HepG2 (cell line): ENCODE data around the gene ZCCHC24. TPM values are rescaled to one million over a fixed set of nuclear protein-coding genes. Genes with fewer than 3 reads are reported as not detected.
A peak's percentile ranks its signal among the peaks of the same experiment; 100 is the strongest.

Experiments
- ATAC-seq: fragments of 200-7000 bp; cut with Tn5 transposase; 3 replicates; pipeline ENCODE4 v1.9.1; 2020; ENCODE audit warnings: mild to moderate bottlenecking, moderate library complexity
- BruUV-seq: library from RNA; stranded (reverse); fragments of 400-500 nt; replicated peaks from 2 replicates; lab custom pipeline; 2021; lab: Mats Ljungman, UMichigan
- CTCF ChIA-PET: fragments of 300-600 bp; formaldehyde crosslinking; extraction: SDS; loops from one replicate; lab custom pipeline; 2021; ENCODE audit warnings: low total read pairs, inconsistent platforms, low intra/inter-chr PET ratio; lab: Yijun Ruan, JAX
- POLR2A ChIA-PET: fragments of 350-600 bp; sonication (Branson Sonifier 250); formaldehyde crosslinking; loops from one replicate; lab custom pipeline; 2020; ENCODE audit warnings: antibody characterized with exemption, inconsistent platforms; lab: Yijun Ruan, JAX
- DNase-seq: peaks from one replicate; pipeline ENCODE4 v3.0.0-alpha.2; 2015; ENCODE audit warnings: low spot score
- FAIRE-seq: peaks from 3 replicates; lab custom pipeline; 2011; peaks lifted over from hg19 to GRCh38; lab: Jason Lieb, UNC
- H2AFZ ChIP-seq: one replicate; pipeline ENCODE4 v1.6.1; 2011; ENCODE audit warnings: low read length, inconsistent platforms
- H3K27ac ChIP-seq: fragments of 300-600 bp; 3 replicates; pipeline ENCODE4 v1.8.0; 2011; ENCODE audit warnings: mixed run types, mild to moderate bottlenecking, mixed read lengths, low read length, inconsistent platforms; ENCODE audit not compliant: insufficient read depth; ENCODE audit errors: extremely low read length
- H3K27me3 ChIP-seq, 2 experiments: fragments of 200-600 bp in 1 of 2; 2 replicates in 1 of 2; 3 replicates in 1 of 2; pipeline versions ENCODE4 v1.6.0 to v1.8.0; 2011; ENCODE audit warnings: low read length in 2 of 2, mild to moderate bottlenecking in 2 of 2, moderate library complexity in 2 of 2, inconsistent platforms in 1 of 2; ENCODE audit not compliant: insufficient read depth in 2 of 2, control insufficient read depth in 1 of 2
- H3K36me3 ChIP-seq, 2 experiments: fragments of 200-600 bp in 1 of 2; replicated peaks in 1 of 2; 2 replicates in 1 of 2; 3 replicates in 1 of 2; pipeline versions ENCODE4 v1.5.1 to v1.8.0; 2011; ENCODE audit warnings: low read length in 2 of 2, inconsistent platforms in 1 of 2; ENCODE audit not compliant: insufficient read depth in 2 of 2, control insufficient read depth in 1 of 2
- H3K4me1 ChIP-seq: 2 replicates; pipeline ENCODE4 v1.5.1; 2012; ENCODE audit warnings: low read length, inconsistent platforms; ENCODE audit not compliant: insufficient read depth
- H3K4me2 ChIP-seq: 2 replicates; pipeline ENCODE4 v1.6.0; 2011; ENCODE audit warnings: low read depth, low read length, inconsistent platforms
- H3K4me3 ChIP-seq, 3 experiments: fragments of 200-600 bp in 1 of 3; sonication (generic), shearing (Covaris generic) in 1 of 3; replicated peaks in 1 of 3; 2 replicates each; pipeline ENCODE4 v1.5.1; 2011 to 2016; ENCODE audit warnings: low read length in 3 of 3, inconsistent platforms in 2 of 3, low read depth in 2 of 3, mild to moderate bottlenecking in 2 of 3, control low read depth in 1 of 3, mixed read lengths in 1 of 3; ENCODE audit not compliant: insufficient read depth in 1 of 3
- H3K79me2 ChIP-seq: one replicate; pipeline ENCODE4 v1.6.1; 2011; ENCODE audit warnings: low read length, inconsistent platforms; ENCODE audit not compliant: insufficient read depth
- H3K9ac ChIP-seq: 2 replicates; pipeline ENCODE4 v1.6.0; 2011; ENCODE audit warnings: mild to moderate bottlenecking, low read depth, low read length, inconsistent platforms; ENCODE audit not compliant: insufficient read depth
- H3K9me3 ChIP-seq: 2 replicates; pipeline ENCODE4 v1.5.1; 2012; ENCODE audit warnings: mild to moderate bottlenecking, low read length
- H4K20me1 ChIP-seq: 2 replicates; pipeline ENCODE4 v1.6.0; 2011; ENCODE audit warnings: inconsistent platforms, mild to moderate bottlenecking, low read length, moderate library complexity; ENCODE audit not compliant: insufficient read depth
- GATAD1 ChIP-seq: IDR thresholded peaks from 2 replicates; pipeline ENCODE4 v1.6.1; 2016; ENCODE audit warnings: missing genetic modification reagents, missing compliant biosample characterization
- GZF1 ChIP-seq: sonication (generic); formaldehyde crosslinking; IDR thresholded peaks from 2 replicates; pipeline ENCODE4 v1.5.1; 2020; ENCODE audit warnings: mild to moderate bottlenecking, missing genetic modification reagents
- HDAC1 ChIP-seq: sonication (generic); formaldehyde crosslinking; IDR thresholded peaks from 2 replicates; pipeline ENCODE4 v1.5.1; 2020; ENCODE audit warnings: mild to moderate bottlenecking, missing genetic modification reagents
- NR2C2 ChIP-seq: sonication (generic); formaldehyde crosslinking; IDR thresholded peaks from 2 replicates; pipeline ENCODE4 v1.4.0; 2020; ENCODE audit warnings: missing genetic modification reagents, mild to moderate bottlenecking, moderate library complexity, borderline replicate concordance
- PPARG ChIP-seq: conservative IDR thresholded peaks from 2 replicates; pipeline ENCODE4 v1.6.1; 2016; ENCODE audit warnings: missing biosample characterization, missing genetic modification reagents
- ZFX ChIP-seq: sonication (generic); formaldehyde crosslinking; IDR thresholded peaks from 2 replicates; pipeline ENCODE4 v1.4.0; 2020; ENCODE audit warnings: mild to moderate bottlenecking, low read depth, missing genetic modification reagents, moderate library complexity
- ZNF224 ChIP-seq: sonication (generic); formaldehyde crosslinking; IDR thresholded peaks from 2 replicates; pipeline ENCODE4 v1.5.0; 2020; ENCODE audit warnings: mild to moderate bottlenecking, missing genetic modification reagents
- ZNF343 ChIP-seq: sonication (generic); formaldehyde crosslinking; IDR thresholded peaks from 2 replicates; pipeline ENCODE4 v1.4.0; 2020; ENCODE audit warnings: mild to moderate bottlenecking, missing genetic modification reagents
- ZNF605 ChIP-seq: sonication (generic); formaldehyde crosslinking; IDR thresholded peaks from 2 replicates; pipeline ENCODE4 v1.8.0; 2022; ENCODE audit warnings: mild to moderate bottlenecking, missing genetic modification reagents
- WGBS: methylation state at CpG from one replicate; pipeline ENCODE4 v1.1.6; 2017; ENCODE audit warnings: low lambda C conversion rate; 5-methylcytosine and 5-hydroxymethylcytosine counted together
- in situ Hi-C: cut with HindIII; loops from 2 replicates; pipeline ENCODE4 v1.10.0; 2017; ENCODE audit warnings: low pct_unique_long_range_greater_than_20kb; ENCODE audit not compliant: extremely low pct_ligation_motif_present
- intact Hi-C: fragments of 100-400 bp; cut with micrococcal nuclease; formaldehyde crosslinking; loops from one replicate; pipeline ENCODE4 v1.10.0; 2022; ENCODE audit not compliant: unreplicated experiment
- polyA plus RNA-seq, 8 experiments: library from polyadenylated mRNA; depleted of rRNA in 3 of 8; stranded (reverse) in 7 of 8; unstranded in 1 of 8; fragments of >200 nt; fragmentation: Illumina TruSeq in 4 of 8; extraction: Trizol in 4 of 8; gene quantifications; 2 replicates each; pipeline versions ENCODE4 v1.2.1 to v1.2.3, GENCODE V29; 2011 to 2016; ENCODE audit warnings: low read depth in 4 of 8, missing spikeins in 1 of 8, mixed read lengths in 1 of 8; ENCODE audit not compliant: insufficient read depth in 1 of 8
- total RNA-seq, 5 experiments: library from RNA; depleted of rRNA; stranded (reverse); fragments of >200 nt; fragmentation: Illumina TruSeq; extraction: Trizol; gene quantifications; 2 replicates each; pipeline ENCODE4 v1.2.3, GENCODE V29; 2016; ENCODE audit warnings: low read depth in 1 of 5
- TF ChIP-seq, protein P1 (sequence below): sonication (generic); formaldehyde crosslinking; IDR thresholded peaks from 2 replicates; pipeline ENCODE4 v1.4.0; 2020; ENCODE audit warnings: mild to moderate bottlenecking, missing genetic modification reagents

ZCCHC24 gene
- total and polyA plus RNA-seq, 2 of the 13 experiments (the other 11 are each of a cell fraction or from before 2014, with no cell fraction given) = 3.1 to 7.9 TPM

DNA sequence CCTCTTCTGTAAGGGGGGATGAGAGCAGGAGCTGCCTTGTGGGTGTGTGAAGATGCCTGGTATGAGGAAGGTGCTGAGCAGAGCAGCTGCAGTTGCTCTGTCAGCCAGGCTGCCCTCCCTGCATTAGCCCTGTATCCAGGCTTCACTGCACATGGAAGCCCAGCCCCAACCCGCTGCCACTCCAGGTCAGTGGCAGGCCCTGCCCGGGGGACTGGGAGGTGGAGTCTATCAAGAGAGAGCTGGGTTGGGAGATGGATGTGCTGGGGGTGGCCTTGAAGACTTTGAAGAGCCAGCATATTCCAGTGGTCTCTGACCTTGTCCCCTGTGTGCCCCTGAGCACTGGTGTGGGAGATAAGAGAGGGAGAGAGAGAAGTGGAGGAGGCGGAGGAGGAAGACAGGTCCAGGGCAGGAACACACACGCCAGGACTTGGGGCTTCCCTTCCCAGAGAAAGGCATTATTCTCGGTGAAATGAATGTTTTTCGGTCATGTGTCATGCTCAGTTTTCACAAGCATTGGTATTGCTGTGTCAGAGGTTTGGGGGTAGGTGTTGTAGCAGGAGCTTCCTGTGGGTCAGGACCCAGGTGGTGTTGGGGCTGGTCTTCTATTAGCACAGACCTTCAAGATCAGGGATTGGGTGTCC, 95.5 kb downstream of the ZCCHC24 start:
- no peak overlapping the region for H3K27ac ChIP-seq
- intact Hi-C loops = loop anchor here (10.0 kb wide), 1 partner anchor 55 kb away; no protein-coding TSS in a partner anchor
- in situ Hi-C loops = no loop called here
- peaks cover 36% of the 10 kb centered on the region for H3K79me2 ChIP-seq
- H3K36me3 ChIP-seq = peaks cover 36 to 62% of the 10 kb centered on the region in 2 experiments
- no peak for FAIRE-seq
- no peak for DNase-seq
- BruUV-seq = no TSS peak
- H2AFZ ChIP-seq = no peak overlapping the region
- no peaks in the 10 kb centered on the region for H3K27me3 ChIP-seq
- 80% methylated on average over 6 of the region's 6 CpGs for WGBS
- peaks cover 56% of the 10 kb centered on the region for H4K20me1 ChIP-seq
- no peak overlapping the region for H3K9ac ChIP-seq
- H3K4me2 ChIP-seq = peak overlapping the region; percentile 96
- CTCF ChIA-PET = no interaction called here
- no peak for ATAC-seq
- no peaks in the 10 kb centered on the region for H3K9me3 ChIP-seq
- peaks cover 69% of the 10 kb centered on the region for H3K4me1 ChIP-seq
- TF ChIP-seq ZNF605 (no peak), ZFX (CRISPR knock-in tag) (peak; percentile 37; the same call in 1 of the 2 replicates), GATAD1 (CRISPR knock-in tag) (no peak), NR2C2 (0 out of 2 replicates have a peak, but pooled peaks have one; percentile 44), HDAC1 (CRISPR knock-in tag) (no peak), ZNF343 (0 out of 2 replicates have a peak, but pooled peaks have one; percentile 23), GZF1 (CRISPR knock-in tag) (no peak), ZNF224 (peak; percentile 56; the same call in 1 of the 2 replicates), PPARG (no peak)
- TF ChIP-seq, protein P1, sequence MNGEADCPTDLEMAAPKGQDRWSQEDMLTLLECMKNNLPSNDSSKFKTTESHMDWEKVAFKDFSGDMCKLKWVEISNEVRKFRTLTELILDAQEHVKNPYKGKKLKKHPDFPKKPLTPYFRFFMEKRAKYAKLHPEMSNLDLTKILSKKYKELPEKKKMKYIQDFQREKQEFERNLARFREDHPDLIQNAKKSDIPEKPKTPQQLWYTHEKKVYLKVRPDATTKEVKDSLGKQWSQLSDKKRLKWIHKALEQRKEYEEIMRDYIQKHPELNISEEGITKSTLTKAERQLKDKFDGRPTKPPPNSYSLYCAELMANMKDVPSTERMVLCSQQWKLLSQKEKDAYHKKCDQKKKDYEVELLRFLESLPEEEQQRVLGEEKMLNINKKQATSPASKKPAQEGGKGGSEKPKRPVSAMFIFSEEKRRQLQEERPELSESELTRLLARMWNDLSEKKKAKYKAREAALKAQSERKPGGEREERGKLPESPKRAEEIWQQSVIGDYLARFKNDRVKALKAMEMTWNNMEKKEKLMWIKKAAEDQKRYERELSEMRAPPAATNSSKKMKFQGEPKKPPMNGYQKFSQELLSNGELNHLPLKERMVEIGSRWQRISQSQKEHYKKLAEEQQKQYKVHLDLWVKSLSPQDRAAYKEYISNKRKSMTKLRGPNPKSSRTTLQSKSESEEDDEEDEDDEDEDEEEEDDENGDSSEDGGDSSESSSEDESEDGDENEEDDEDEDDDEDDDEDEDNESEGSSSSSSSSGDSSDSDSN (CRISPR knock-in tag) = no peak
- POLR2A ChIA-PET = interaction anchor here (5.9 to 7.8 kb wide), 2 partner anchors 8 to 14 kb away, joined by 45 to 134 read pairs; no protein-coding TSS in a partner anchor
- H3K4me3 ChIP-seq = peak overlapping the region in 2 of 3 experiments; percentile 9 to 85; a peak in 1 of 6 replicates
